DND-41 (cell line): Measurements from ENCODE around the gene KRT73.

Experiments used
- CTCF ChIP-seq: IDR thresholded peaks from 2 replicates; pipeline ENCODE4 v1.5.1; 2012; ENCODE audit warnings: borderline replicate concordance, low read length, moderate library complexity, mild to moderate bottlenecking; ENCODE audit not compliant: poor library complexity, severe bottlenecking; ENCODE audit errors: extremely low read depth
- EZH2 ChIP-seq: IDR thresholded peaks from 3 replicates; pipeline ENCODE4 v1.6.1; 2012; ENCODE audit warnings: borderline replicate concordance, low read depth, mild to moderate bottlenecking, moderate library complexity, low read length, inconsistent platforms; ENCODE audit not compliant: severe bottlenecking

- TF ChIP-seq CTCF, result no peak
- no peak for TF ChIP-seq EZH2
Observed at GRCh38 chr12:52573743-52574142, 44.6 kb downstream of the KRT73 start, which contains the start of gene KRT74.
